HEK293 (cell line): ENCODE data around the gene B3GALT5.

Source experiments
- CTCF ChIA-PET: fragments of 350-600 bp; formaldehyde crosslinking; extraction: SDS; loops from one replicate; lab custom pipeline; 2021; ENCODE audit warnings: antibody characterized with exemption; lab: Yijun Ruan, JAX
- POLR2A ChIA-PET: fragments of 300-600 bp; formaldehyde crosslinking; extraction: SDS; loops from one replicate; lab custom pipeline; 2020; ENCODE audit warnings: antibody characterized with exemption, inconsistent platforms; lab: Yijun Ruan, JAX
- H3K27ac ChIP-seq: fragments of 200-500 bp; sonication (Bioruptor generic); 2 replicates; pipeline ENCODE4 v1.5.1; 2014; ENCODE audit warnings: low read depth, low read length, control low read depth, inconsistent platforms; ENCODE audit errors: extremely low read depth
- H3K36me3 ChIP-seq, 2 experiments: fragments of 200-500 bp in 1 of 2; sonication (Bioruptor generic) in 1 of 2; 1 replicate in 1 of 2; 2 replicates in 1 of 2; pipeline ENCODE4 v1.5.1; 2014 to 2017; ENCODE audit warnings: inconsistent platforms in 2 of 2, low read length in 2 of 2; ENCODE audit not compliant: control insufficient read depth in 2 of 2, insufficient read depth in 1 of 2
- H3K4me1 ChIP-seq: fragments of 200-500 bp; sonication (Bioruptor generic); 2 replicates; pipeline ENCODE4 v1.5.1; 2014; ENCODE audit warnings: mild to moderate bottlenecking, low read length, inconsistent platforms; ENCODE audit not compliant: control insufficient read depth, insufficient read depth
- H3K4me3 ChIP-seq: 2 replicates; pipeline ENCODE4 v1.5.1; 2011; ENCODE audit warnings: low read depth, mild to moderate bottlenecking, control low read depth, low read length, moderate library complexity
- H3K9me3 ChIP-seq: fragments of 200-500 bp; sonication (Bioruptor generic); 2 replicates; pipeline ENCODE4 v1.5.1; 2014; ENCODE audit warnings: low read depth, low read length, inconsistent platforms; ENCODE audit not compliant: control insufficient read depth, insufficient read depth
- AEBP2 ChIP-seq: fragments of 450-650 bp; formaldehyde crosslinking; IDR thresholded peaks from 2 replicates; pipeline ENCODE4 v1.5.1; 2016; ENCODE audit warnings: missing biosample characterization, missing genetic modification characterization, borderline replicate concordance
- GFI1B ChIP-seq: fragments of 450-650 bp; formaldehyde crosslinking; IDR thresholded peaks from 2 replicates; pipeline ENCODE4 v1.5.1; 2016; ENCODE audit warnings: missing biosample characterization, missing genetic modification characterization
- GLIS2 ChIP-seq: fragments of 450-650 bp; formaldehyde crosslinking; IDR thresholded peaks from 2 replicates; pipeline ENCODE4 v1.5.1; 2016; ENCODE audit warnings: missing biosample characterization, missing genetic modification characterization
- KLF9 ChIP-seq: fragments of 450-650 bp; formaldehyde crosslinking; IDR thresholded peaks from 2 replicates; pipeline ENCODE4 v1.5.1; 2016; ENCODE audit warnings: missing biosample characterization, missing genetic modification characterization, low read depth
- SP3 ChIP-seq: fragments of 450-650 bp; formaldehyde crosslinking; IDR thresholded peaks from 2 replicates; pipeline ENCODE4 v1.5.1; 2016; ENCODE audit warnings: missing biosample characterization, missing genetic modification characterization
- YY2 ChIP-seq: fragments of 450-650 bp; formaldehyde crosslinking; IDR thresholded peaks from 2 replicates; pipeline ENCODE4 v1.5.1; 2016; ENCODE audit warnings: missing biosample characterization, missing genetic modification characterization
- ZBTB21 ChIP-seq: fragments of 450-650 bp; formaldehyde crosslinking; IDR thresholded peaks from 2 replicates; pipeline ENCODE4 v1.5.1; 2017; ENCODE audit warnings: missing biosample characterization, missing genetic modification characterization
- ZFP37 ChIP-seq: fragments of 450-650 bp; formaldehyde crosslinking; IDR thresholded peaks from 2 replicates; pipeline ENCODE4 v1.5.1; 2016; ENCODE audit warnings: missing biosample characterization, missing genetic modification characterization
- ZNF138 ChIP-seq: fragments of 450-650 bp; formaldehyde crosslinking; IDR thresholded peaks from 2 replicates; pipeline ENCODE4 v1.5.1; 2016; ENCODE audit warnings: missing biosample characterization, missing genetic modification characterization, borderline replicate concordance
- ZNF16 ChIP-seq: fragments of 450-650 bp; formaldehyde crosslinking; IDR thresholded peaks from 2 replicates; pipeline ENCODE4 v1.5.1; 2016; ENCODE audit warnings: low read depth, missing biosample characterization, missing genetic modification characterization
- ZNF211 ChIP-seq: fragments of 450-650 bp; formaldehyde crosslinking; IDR thresholded peaks from 2 replicates; pipeline ENCODE4 v1.5.1; 2016; ENCODE audit warnings: low read depth, missing biosample characterization, missing genetic modification characterization
- ZNF292 ChIP-seq: fragments of 450-650 bp; formaldehyde crosslinking; IDR thresholded peaks from 2 replicates; pipeline ENCODE4 v1.5.1; 2016; ENCODE audit warnings: low read depth, missing biosample characterization, missing genetic modification characterization, borderline replicate concordance
- ZNF416 ChIP-seq: fragments of 450-650 bp; formaldehyde crosslinking; IDR thresholded peaks from 2 replicates; pipeline ENCODE4 v1.5.1; 2016; ENCODE audit warnings: missing biosample characterization, missing genetic modification characterization
- ZNF488 ChIP-seq: fragments of 450-650 bp; formaldehyde crosslinking; IDR thresholded peaks from 2 replicates; pipeline ENCODE4 v1.5.1; 2016; ENCODE audit warnings: missing biosample characterization, missing genetic modification characterization
- ZNF501 ChIP-seq: fragments of 450-650 bp; formaldehyde crosslinking; IDR thresholded peaks from 2 replicates; pipeline ENCODE4 v1.5.1; 2016; ENCODE audit warnings: missing biosample characterization, missing genetic modification characterization
- ZNF510 ChIP-seq: fragments of 450-650 bp; formaldehyde crosslinking; IDR thresholded peaks from 2 replicates; pipeline ENCODE4 v1.5.1; 2018; ENCODE audit warnings: mild to moderate bottlenecking, missing genetic modification characterization, missing biosample characterization; ENCODE audit not compliant: insufficient replicate concordance
- ZNF513 ChIP-seq: fragments of 450-650 bp; IDR thresholded peaks from 2 replicates; pipeline ENCODE4 v1.5.1; 2018; ENCODE audit warnings: missing biosample characterization, missing genetic modification characterization
- ZNF521 ChIP-seq: fragments of 450-650 bp; formaldehyde crosslinking; IDR thresholded peaks from 2 replicates; pipeline ENCODE4 v1.5.1; 2017; ENCODE audit warnings: missing biosample characterization, mild to moderate bottlenecking, missing genetic modification characterization
- ZNF585B ChIP-seq: fragments of 450-650 bp; formaldehyde crosslinking; IDR thresholded peaks from 2 replicates; pipeline ENCODE4 v1.5.1; 2016; ENCODE audit warnings: missing biosample characterization, missing genetic modification characterization
- ZNF624 ChIP-seq: fragments of 450-650 bp; formaldehyde crosslinking; IDR thresholded peaks from 2 replicates; pipeline ENCODE4 v1.5.1; 2017; ENCODE audit warnings: missing biosample characterization, missing genetic modification characterization
- ZNF626 ChIP-seq: fragments of 450-650 bp; sonication (Bioruptor Pico); formaldehyde crosslinking; IDR thresholded peaks from 2 replicates; pipeline ENCODE4 v1.5.1; 2018; ENCODE audit warnings: missing biosample characterization, missing genetic modification characterization, inconsistent platforms
- ZNF658 ChIP-seq: fragments of 450-650 bp; formaldehyde crosslinking; IDR thresholded peaks from 2 replicates; pipeline ENCODE4; 2016; ENCODE audit warnings: missing biosample characterization, missing genetic modification characterization
- ZNF677 ChIP-seq: fragments of 450-650 bp; IDR thresholded peaks from 2 replicates; pipeline ENCODE4 v1.5.0; 2018; ENCODE audit warnings: missing biosample characterization, mild to moderate bottlenecking, missing genetic modification characterization, moderate library complexity
- ZNF76 ChIP-seq: fragments of 450-650 bp; formaldehyde crosslinking; IDR thresholded peaks from 2 replicates; pipeline ENCODE4; 2016; ENCODE audit warnings: low read depth, missing biosample characterization, missing genetic modification characterization, borderline replicate concordance

The B3GALT5 gene

GRCh38 chr21:39668369-39668768 is 55.6 kb downstream of the B3GALT5 start (continued):
- TF ChIP-seq ZFP37 (no peak), ZNF76 (tag by site-specific recombination) (no peak), ZNF513 (tag by site-specific recombination) (no peak), ZNF16 (tag by site-specific recombination) (no peak), ZNF138 (no peak), GLIS2 (tag by site-specific recombination) (no peak)

- H3K27ac ChIP-seq, result no peak overlapping the region
- H3K4me1 ChIP-seq, result no peaks in the 10 kb centered on the region
- H3K36me3 ChIP-seq, result no peaks in the 10 kb centered on the region
- CTCF ChIA-PET, result interaction anchor here (1.1 to 1.7 kb wide), 2 partner anchors 9 to 47 kb away, joined by 3 to 7 read pairs; no protein-coding TSS in a partner anchor
- POLR2A ChIA-PET, result no interaction called here
- no peaks in the 10 kb centered on the region for H3K9me3 ChIP-seq
- H3K4me3 ChIP-seq, result no peak overlapping the region
- TF ChIP-seq ZNF16 (tag by site-specific recombination), result no peak
- TF ChIP-seq ZNF585B (tag by site-specific recombination), result no peak
- TF ChIP-seq ZNF626 (tag by site-specific recombination), result no peak
Observed at GRCh38 chr21:39669485-39669884, 56.7 kb downstream of the B3GALT5 start.

GRCh38 chr21:39669976-39670661 is 57.4 kb downstream of the B3GALT5 start:
- H3K4me1 ChIP-seq, result no peaks in the 10 kb centered on the region
- ChIA-PET CTCF (interaction anchor here (0.7 to 1.7 kb wide), 2 partner anchors 10 to 27 kb away, joined by 3 to 7 read pairs; no protein-coding TSS in a partner anchor), POLR2A (no interaction called here)
- TF ChIP-seq GFI1B (no peak), ZNF510 (tag by site-specific recombination) (no peak), YY2 (tag by site-specific recombination) (no peak), ZNF658 (tag by site-specific recombination) (no peak), ZNF624 (tag by site-specific recombination) (no peak), ZBTB21 (tag by site-specific recombination) (no peak), ZNF211 (tag by site-specific recombination) (no peak), ZNF501 (tag by site-specific recombination) (no peak), KLF9 (tag by site-specific recombination) (no peak), ZNF292 (tag by site-specific recombination) (no peak), ZNF416 (tag by site-specific recombination) (no peak), ZNF488 (tag by site-specific recombination) (no peak), SP3 (no peak), AEBP2 (tag by site-specific recombination) (no peak), ZNF677 (tag by site-specific recombination) (no peak), ZNF521 (tag by site-specific recombination) (no peak)
- no peaks in the 10 kb centered on the region for H3K9me3 ChIP-seq
- H3K27ac ChIP-seq, result no peak overlapping the region
- no peaks in the 10 kb centered on the region for H3K36me3 ChIP-seq
- H3K4me3 ChIP-seq, result no peak overlapping the region
